Fibroblast of the aortic adventitia (primary cell): ENCODE data around the gene IQGAP1. TPM values are rescaled to one million over a fixed set of nuclear protein-coding genes. Genes with fewer than 3 reads are reported as not detected.
"Not testable (repeated sequence)": the region's sequence is repeated elsewhere in the genome, so short reads cannot be mapped to it uniquely, and the experiment has no call there.

ENCODE experiments used
- DNase-seq: peaks from one replicate; pipeline ENCODE4 v3.0.0-alpha.2; 2010; ENCODE audit warnings: low read depth
- H3K4me3 ChIP-seq: 2 replicates; pipeline ENCODE4 v1.5.1; 2011; ENCODE audit warnings: low read depth, mild to moderate bottlenecking, control low read depth, low read length, moderate library complexity
- CTCF ChIP-seq: IDR thresholded peaks from 2 replicates; pipeline ENCODE4 v1.5.1; 2011; ENCODE audit warnings: mild to moderate bottlenecking, low read length, control low read depth, inconsistent platforms; ENCODE audit not compliant: insufficient read depth
- total RNA-seq: library from RNA; depleted of rRNA; stranded (reverse); fragments of >200 nt; gene quantifications from 2 replicates; pipeline ENCODE4 v1.2.3, GENCODE V29; 2012; ENCODE audit warnings: low replicate concordance

Gene IQGAP1
- total RNA-seq, 1 donor = 289 TPM

DNA sequence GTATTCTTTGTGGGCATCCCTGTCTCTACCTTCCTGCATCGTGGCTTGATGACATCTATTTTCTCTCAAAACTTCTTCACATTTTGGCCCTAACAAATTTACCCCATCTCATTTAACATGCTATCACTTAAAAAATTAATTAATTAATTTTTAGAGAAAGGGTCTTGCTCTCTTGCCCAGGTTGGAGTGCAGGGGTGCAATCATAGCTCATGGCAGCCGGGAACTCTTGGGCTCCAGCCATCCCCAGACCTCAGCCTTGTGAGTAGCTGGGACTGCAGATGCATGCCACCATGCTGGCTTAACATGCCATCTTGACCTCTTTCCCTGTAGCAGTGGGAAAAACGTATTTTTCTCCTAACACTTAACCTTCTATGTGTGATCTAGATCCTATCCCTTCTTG is 20.6 kb downstream of the IQGAP1 start:
- TF ChIP-seq CTCF = no peak
- H3K4me3 ChIP-seq = no peak overlapping the region
- no peak for DNase-seq

- not testable (repeated sequence) for DNase-seq, H3K4me3 ChIP-seq
These were observed 21.5 kb downstream of the IQGAP1 start for GRCh38 chr15:90409587-90409986.

DNA sequence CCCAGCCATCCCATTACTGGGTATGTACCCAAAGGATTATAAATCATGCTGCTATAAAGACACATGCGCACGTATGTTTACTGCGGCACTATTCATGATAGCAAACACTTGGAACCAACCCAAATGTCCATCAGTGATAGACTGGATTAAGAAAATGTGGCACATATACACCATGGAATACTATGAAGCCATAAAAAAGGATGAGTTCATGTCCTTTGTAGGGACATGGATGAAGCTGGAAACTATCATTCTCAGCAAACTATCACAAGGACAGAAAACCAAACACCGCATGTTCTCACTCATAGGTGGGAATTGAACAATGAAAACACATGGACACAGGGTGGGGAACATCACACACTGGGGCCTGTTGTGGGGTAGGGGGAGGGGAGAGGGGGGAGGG is 22.3 kb downstream of the IQGAP1 start:
- not testable (repeated sequence) for H3K4me3 ChIP-seq, DNase-seq

DNA sequence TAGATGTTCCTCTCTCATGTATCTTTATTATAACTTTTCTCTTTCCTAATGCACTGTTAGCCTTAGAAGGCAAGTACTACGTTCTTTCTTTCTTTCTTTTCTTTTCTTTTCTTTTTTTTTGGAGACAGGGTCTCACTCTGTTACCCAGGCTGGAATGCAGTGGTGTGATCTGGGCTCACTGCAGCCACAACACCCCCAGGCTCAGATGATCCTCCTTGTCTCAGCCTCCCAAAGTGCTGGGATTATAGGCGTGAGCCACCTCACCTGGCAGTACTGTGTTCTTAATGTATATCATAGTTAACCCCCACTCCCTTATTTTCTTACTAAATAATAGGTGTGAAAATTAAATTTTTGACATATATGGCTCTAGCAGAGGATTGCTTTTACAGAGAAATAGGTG is 23.1 kb downstream of the IQGAP1 start:
- no peak for DNase-seq
- H3K4me3 ChIP-seq = no peak overlapping the region
- TF ChIP-seq CTCF = no peak

GRCh38 chr15:90412356-90413194 is 24.5 kb downstream of the IQGAP1 start:
- no peak overlapping the region for H3K4me3 ChIP-seq
- DNase-seq = peak; percentile 90
- TF ChIP-seq CTCF = no peak

DNA sequence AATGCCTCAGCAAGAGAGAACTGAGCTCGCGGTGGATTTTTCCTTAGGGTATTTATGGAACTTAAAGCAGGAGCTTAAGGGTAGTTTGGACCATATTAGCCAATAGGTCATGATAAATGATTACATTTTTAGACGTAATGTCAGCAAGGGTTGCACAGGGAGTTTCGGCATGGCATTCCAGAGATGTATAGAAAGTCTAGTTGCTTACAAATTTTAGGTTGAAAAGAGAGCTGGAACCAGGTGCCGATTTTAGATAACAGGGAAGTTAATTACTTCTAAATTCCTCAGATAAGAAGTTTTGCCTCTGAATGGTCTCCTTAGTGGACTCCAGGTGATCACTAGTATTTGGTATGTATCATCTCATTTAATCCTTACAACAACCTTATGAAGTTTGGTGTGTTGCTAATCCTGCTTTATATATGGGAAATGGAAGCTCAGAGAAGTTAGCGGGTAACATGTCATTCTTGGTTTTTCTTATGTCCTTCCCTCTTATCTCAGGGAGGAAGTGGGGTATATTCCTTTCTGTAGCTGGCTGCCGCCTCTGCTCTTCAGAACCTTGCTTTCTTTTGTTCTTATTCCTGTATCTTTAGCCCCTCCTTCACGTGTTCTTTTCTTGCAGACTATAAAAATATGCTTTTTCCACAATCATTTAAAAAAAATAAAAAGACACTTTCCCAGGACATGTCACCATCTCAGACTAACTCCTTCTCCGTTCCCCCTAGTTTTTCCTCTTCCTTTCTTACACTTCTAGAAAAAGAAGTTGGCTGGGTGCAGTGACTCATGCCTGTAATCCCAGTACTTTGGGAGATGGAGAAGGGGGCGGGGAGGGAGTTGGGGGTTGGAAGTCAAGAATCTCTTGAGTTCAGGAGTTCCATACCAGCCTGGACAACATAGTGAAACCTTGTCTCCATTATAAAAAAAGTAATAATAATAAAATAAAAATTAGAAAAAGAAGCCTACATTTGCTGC is 25.7 kb downstream of the IQGAP1 start:
- TF ChIP-seq CTCF = no peak
- no peak overlapping the region for H3K4me3 ChIP-seq
- DNase-seq = peak; percentile 51

GRCh38 chr15:90414408-90415028 is 26.5 kb downstream of the IQGAP1 start:
- TF ChIP-seq CTCF = no peak
- H3K4me3 ChIP-seq = no peak overlapping the region
- DNase-seq = peak; percentile 48

DNA sequence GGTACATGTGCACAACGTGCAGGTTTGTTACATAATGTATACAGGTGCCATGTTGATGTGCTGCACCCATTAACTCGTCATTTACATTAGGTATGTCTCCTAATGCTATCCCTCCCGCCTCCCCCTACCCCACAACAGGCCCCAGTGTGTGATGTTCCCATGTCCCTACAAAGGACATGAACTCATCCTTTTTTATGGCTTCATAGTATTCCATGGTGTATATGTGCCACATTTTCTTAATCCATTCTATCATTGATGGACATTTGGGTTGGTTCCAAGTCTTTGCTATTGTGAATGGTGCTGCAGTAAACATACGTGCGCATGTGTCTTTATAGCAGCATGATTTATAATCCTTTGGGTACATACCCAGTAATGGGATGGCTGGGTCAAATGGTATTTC is 28.0 kb downstream of the IQGAP1 start:
- DNase-seq, H3K4me3 ChIP-seq: not testable (repeated sequence)
